GM23338 (cell line): Measurements from ENCODE around the gene ZNF358. TPM values are rescaled to one million over a fixed set of nuclear protein-coding genes. Genes with fewer than 3 reads are reported as not detected.

Experiments used
- ATAC-seq: fragments of 200-7000 bp; cut with Tn5 transposase; 3 replicates; pipeline ENCODE4 v1.9.1; 2020
- DNase-seq: peaks from one replicate; pipeline ENCODE4 v3.0.0-alpha.2; 2015; ENCODE audit warnings: low spot score
- H2AFZ ChIP-seq: fragments of 200-600 bp; sonication (generic); 2 replicates; pipeline ENCODE4 v1.8.0; 2016; ENCODE audit warnings: antibody characterized with exemption, mild to moderate bottlenecking, moderate library complexity
- H3F3A ChIP-seq: fragments of 200-600 bp; sonication (generic); replicated peaks from 2 replicates; pipeline ENCODE4 v1.8.0; 2017; ENCODE audit warnings: antibody characterized with exemption, mixed run types, low read depth
- H3K27ac ChIP-seq: fragments of 200-600 bp; sonication (generic); 2 replicates; pipeline ENCODE4 v1.6.1; 2016; ENCODE audit warnings: low read depth
- H3K27me3 ChIP-seq: fragments of 200-600 bp; sonication (generic); 2 replicates; pipeline ENCODE4 v1.8.0; 2016; ENCODE audit warnings: mild to moderate bottlenecking, mixed run types, moderate library complexity; ENCODE audit not compliant: insufficient read depth
- H3K36me3 ChIP-seq: fragments of 200-600 bp; sonication (generic); 2 replicates; pipeline ENCODE4 v1.8.0; 2016; ENCODE audit warnings: mild to moderate bottlenecking; ENCODE audit not compliant: insufficient read depth
- H3K4me1 ChIP-seq: fragments of 200-600 bp; sonication (generic); 2 replicates; pipeline ENCODE4 v1.8.0; 2016; ENCODE audit warnings: mild to moderate bottlenecking, moderate library complexity; ENCODE audit not compliant: insufficient read depth
- H3K4me2 ChIP-seq: fragments of 200-600 bp; sonication (generic); 2 replicates; pipeline ENCODE4 v1.7.1; 2017; ENCODE audit warnings: mixed run types
- H3K4me3 ChIP-seq: fragments of 200-600 bp; sonication (generic); 2 replicates; pipeline ENCODE4 v1.6.1; 2016; ENCODE audit warnings: mixed run types
- H3K79me2 ChIP-seq: fragments of 200-600 bp; sonication (generic); replicated peaks from 2 replicates; pipeline ENCODE4 v1.8.0; 2017; ENCODE audit warnings: mild to moderate bottlenecking; ENCODE audit not compliant: insufficient read depth
- H3K9me2 ChIP-seq: fragments of 200-600 bp; sonication (generic); 2 replicates; pipeline ENCODE4 v1.8.0; 2017; ENCODE audit not compliant: insufficient read depth
- H4K20me1 ChIP-seq: fragments of 200-600 bp; sonication (generic); replicated peaks from 2 replicates; pipeline ENCODE4 v1.8.0; 2017; ENCODE audit warnings: mild to moderate bottlenecking; ENCODE audit not compliant: insufficient read depth
- H3K27ac Mint-ChIP-seq: 2 replicates; pipeline ENCODE4 v1.8.0; 2020; ENCODE audit warnings: inconsistent platforms, mild to moderate bottlenecking, moderate library complexity, mixed read lengths
- H3K27me3 Mint-ChIP-seq: 3 replicates; pipeline ENCODE4 v1.8.0; 2022; ENCODE audit warnings: low read depth, mild to moderate bottlenecking, moderate library complexity, mixed read lengths, inconsistent platforms; ENCODE audit not compliant: insufficient read depth, poor library complexity
- H3K36me3 Mint-ChIP-seq: 3 replicates; pipeline ENCODE4 v1.8.0; 2021; ENCODE audit warnings: low read depth, mild to moderate bottlenecking, inconsistent platforms, moderate library complexity, mixed read lengths
- H3K4me1 Mint-ChIP-seq: 3 replicates; pipeline ENCODE4 v1.8.0; 2020; ENCODE audit warnings: mild to moderate bottlenecking, inconsistent platforms, mixed read lengths
- H3K4me3 Mint-ChIP-seq: 3 replicates; pipeline ENCODE4 v1.8.0; 2021; ENCODE audit warnings: moderate library complexity, mild to moderate bottlenecking, inconsistent platforms, mixed read lengths
- H3K9me3 Mint-ChIP-seq: 3 replicates; pipeline ENCODE4 v1.8.0; 2020; ENCODE audit warnings: moderate library complexity, mild to moderate bottlenecking, inconsistent platforms, mixed read lengths
- CREB1 ChIP-seq: fragments of 250-450 bp; sonication (Bioruptor Pico); IDR thresholded peaks from 2 replicates; pipeline ENCODE4 v1.5.0; 2020; ENCODE audit warnings: low read depth, mild to moderate bottlenecking, moderate library complexity
- EZH2 ChIP-seq: fragments of 200-600 bp; sonication (generic); IDR thresholded peaks from one replicate; pipeline ENCODE4 v1.8.0; 2017; ENCODE audit warnings: antibody characterized with exemption, mild to moderate bottlenecking, low read depth; ENCODE audit not compliant: unreplicated experiment
- EZH2phosphoT487 ChIP-seq: fragments of 200-600 bp; sonication (generic); IDR thresholded peaks from one replicate; pipeline ENCODE4 v1.8.1; 2018; ENCODE audit warnings: antibody characterized with exemption; ENCODE audit not compliant: unreplicated experiment
- JUNB ChIP-seq: IDR thresholded peaks from one replicate; pipeline ENCODE4 v1.6.1; 2016; ENCODE audit warnings: antibody characterized with exemption; ENCODE audit not compliant: unreplicated experiment
- POLR2AphosphoS5 ChIP-seq: IDR thresholded peaks from 2 replicates; pipeline ENCODE4 v1.6.1; 2016; ENCODE audit warnings: antibody characterized with exemption, low read depth
- STAT1 ChIP-seq: IDR thresholded peaks from one replicate; pipeline ENCODE4 v1.6.1; 2016; ENCODE audit warnings: antibody characterized with exemption; ENCODE audit not compliant: unreplicated experiment
- ZNF114 ChIP-seq: fragments of 250-450 bp; sonication (Bioruptor Pico); IDR thresholded peaks from 2 replicates; pipeline ENCODE4 v1.5.0; 2020; ENCODE audit warnings: mild to moderate bottlenecking, moderate library complexity
- ZNF331 ChIP-seq: fragments of 250-450 bp; sonication (Bioruptor Pico); IDR thresholded peaks from 2 replicates; pipeline ENCODE4 v1.5.0; 2020; ENCODE audit warnings: low read depth, mild to moderate bottlenecking, moderate library complexity
- polyA plus RNA-seq: library from polyadenylated mRNA; unstranded; fragments of >200 nt; fragmentation: Nextera tagmentation; extraction: Ambion mirVana; gene quantifications from 2 replicates; pipeline ENCODE4 v1.2.1, GENCODE V29; 2016
- total RNA-seq: library from RNA; depleted of rRNA; stranded (reverse); fragments of >200 nt; shearing (Covaris generic); gene quantifications from 2 replicates; pipeline ENCODE4 v1.2.3, GENCODE V29; 2014
- TF ChIP-seq, protein P1 (sequence below): IDR thresholded peaks from 2 replicates; pipeline ENCODE4 v1.6.1; 2016; ENCODE audit warnings: antibody characterized with exemption
- TF ChIP-seq, protein P2 (sequence below): IDR thresholded peaks from one replicate; pipeline ENCODE4 v1.6.1; 2018; ENCODE audit warnings: antibody characterized with exemption; ENCODE audit not compliant: unreplicated experiment
- TF ChIP-seq, protein P3 (sequence below): fragments of 250-450 bp; sonication (Bioruptor Pico); IDR thresholded peaks from 2 replicates; pipeline ENCODE4 v1.5.0; 2020; ENCODE audit warnings: mild to moderate bottlenecking, moderate library complexity
- TF ChIP-seq, protein P4 (sequence below), 2 experiments: fragments of 200-600 bp in 1 of 2; sonication (generic) in 1 of 2; conservative IDR thresholded peaks; 2 replicates each; pipeline versions ENCODE4 v1.5.1 to v1.6.1; 2016 to 2017; ENCODE audit warnings: antibody characterized with exemption in 2 of 2, low read depth in 2 of 2, mild to moderate bottlenecking in 2 of 2, moderate library complexity in 1 of 2

ZNF358 gene
- total and polyA plus RNA-seq, 2 experiments from 2014 or later, result 23.8 to 52.9 TPM

DNA sequence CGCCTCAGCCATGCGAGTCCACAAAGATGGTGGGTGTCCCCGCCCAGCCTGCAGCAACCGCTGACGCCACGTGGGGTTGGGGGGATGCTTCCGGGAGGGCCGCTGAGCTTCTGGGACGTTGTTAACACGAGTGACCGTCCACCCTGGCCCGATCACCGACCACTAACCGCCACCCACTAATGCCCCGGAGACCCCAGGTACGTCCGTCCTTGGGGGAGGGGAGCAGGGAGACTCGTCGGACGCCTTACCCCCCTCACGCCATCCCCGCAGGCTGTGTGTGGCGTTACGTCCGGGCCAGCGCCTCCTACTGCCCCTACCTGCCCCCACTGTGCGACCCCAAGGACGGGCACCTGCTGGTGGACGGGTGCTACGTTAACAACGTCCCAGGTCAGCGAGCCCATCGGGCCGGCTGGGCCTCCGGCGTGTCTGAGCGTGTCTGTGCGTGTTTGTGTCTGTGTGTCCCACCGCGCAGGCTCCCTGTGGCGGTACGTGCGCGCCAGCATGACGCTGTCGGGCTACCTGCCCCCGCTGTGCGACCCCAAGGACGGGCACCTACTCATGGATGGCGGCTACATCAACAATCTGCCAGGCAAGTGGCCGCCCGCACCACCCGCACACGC, 40.9 kb downstream of the ZNF358 start:
- H3F3A ChIP-seq, result no peaks in the 10 kb centered on the region
- Mint-ChIP-seq H3K9me3 (no peaks in the 10 kb centered on the region; the same call in 1 of the 3 replicates), H3K4me1 (no peaks in the 10 kb centered on the region; the same call in 2 of the 3 replicates), H3K27me3 (peaks cover 7% of the 10 kb centered on the region), H3K36me3 (peaks cover 40% of the 10 kb centered on the region), H3K27ac (no peak overlapping the region), H3K4me3 (no peak overlapping the region)
- H3K27me3 ChIP-seq, result no peaks in the 10 kb centered on the region
- no peak for ATAC-seq
- H3K4me3 ChIP-seq, result no peak overlapping the region
- H3K36me3 ChIP-seq, result peaks cover 8% of the 10 kb centered on the region; the same call in 1 of the 2 replicates
- H4K20me1 ChIP-seq, result no peaks in the 10 kb centered on the region; the same call in 1 of the 2 replicates
- H3K4me1 ChIP-seq, result no peaks in the 10 kb centered on the region
- TF ChIP-seq CREB1, result no peak
- TF ChIP-seq JUNB, result no peak
- TF ChIP-seq ZNF331 (CRISPR knock-in tag), result no peak
- no peak for TF ChIP-seq EZH2phosphoT487
- TF ChIP-seq, protein P1, sequence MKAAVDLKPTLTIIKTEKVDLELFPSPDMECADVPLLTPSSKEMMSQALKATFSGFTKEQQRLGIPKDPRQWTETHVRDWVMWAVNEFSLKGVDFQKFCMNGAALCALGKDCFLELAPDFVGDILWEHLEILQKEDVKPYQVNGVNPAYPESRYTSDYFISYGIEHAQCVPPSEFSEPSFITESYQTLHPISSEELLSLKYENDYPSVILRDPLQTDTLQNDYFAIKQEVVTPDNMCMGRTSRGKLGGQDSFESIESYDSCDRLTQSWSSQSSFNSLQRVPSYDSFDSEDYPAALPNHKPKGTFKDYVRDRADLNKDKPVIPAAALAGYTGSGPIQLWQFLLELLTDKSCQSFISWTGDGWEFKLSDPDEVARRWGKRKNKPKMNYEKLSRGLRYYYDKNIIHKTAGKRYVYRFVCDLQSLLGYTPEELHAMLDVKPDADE, result no peak
- no peak for TF ChIP-seq POLR2AphosphoS5
- no peak for TF ChIP-seq ZNF114 (CRISPR knock-in tag)
- TF ChIP-seq, protein P2, sequence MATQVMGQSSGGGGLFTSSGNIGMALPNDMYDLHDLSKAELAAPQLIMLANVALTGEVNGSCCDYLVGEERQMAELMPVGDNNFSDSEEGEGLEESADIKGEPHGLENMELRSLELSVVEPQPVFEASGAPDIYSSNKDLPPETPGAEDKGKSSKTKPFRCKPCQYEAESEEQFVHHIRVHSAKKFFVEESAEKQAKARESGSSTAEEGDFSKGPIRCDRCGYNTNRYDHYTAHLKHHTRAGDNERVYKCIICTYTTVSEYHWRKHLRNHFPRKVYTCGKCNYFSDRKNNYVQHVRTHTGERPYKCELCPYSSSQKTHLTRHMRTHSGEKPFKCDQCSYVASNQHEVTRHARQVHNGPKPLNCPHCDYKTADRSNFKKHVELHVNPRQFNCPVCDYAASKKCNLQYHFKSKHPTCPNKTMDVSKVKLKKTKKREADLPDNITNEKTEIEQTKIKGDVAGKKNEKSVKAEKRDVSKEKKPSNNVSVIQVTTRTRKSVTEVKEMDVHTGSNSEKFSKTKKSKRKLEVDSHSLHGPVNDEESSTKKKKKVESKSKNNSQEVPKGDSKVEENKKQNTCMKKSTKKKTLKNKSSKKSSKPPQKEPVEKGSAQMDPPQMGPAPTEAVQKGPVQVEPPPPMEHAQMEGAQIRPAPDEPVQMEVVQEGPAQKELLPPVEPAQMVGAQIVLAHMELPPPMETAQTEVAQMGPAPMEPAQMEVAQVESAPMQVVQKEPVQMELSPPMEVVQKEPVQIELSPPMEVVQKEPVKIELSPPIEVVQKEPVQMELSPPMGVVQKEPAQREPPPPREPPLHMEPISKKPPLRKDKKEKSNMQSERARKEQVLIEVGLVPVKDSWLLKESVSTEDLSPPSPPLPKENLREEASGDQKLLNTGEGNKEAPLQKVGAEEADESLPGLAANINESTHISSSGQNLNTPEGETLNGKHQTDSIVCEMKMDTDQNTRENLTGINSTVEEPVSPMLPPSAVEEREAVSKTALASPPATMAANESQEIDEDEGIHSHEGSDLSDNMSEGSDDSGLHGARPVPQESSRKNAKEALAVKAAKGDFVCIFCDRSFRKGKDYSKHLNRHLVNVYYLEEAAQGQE, result no peak
- TF ChIP-seq EZH2, result no peak
- no peak for TF ChIP-seq STAT1
- TF ChIP-seq, protein P3, sequence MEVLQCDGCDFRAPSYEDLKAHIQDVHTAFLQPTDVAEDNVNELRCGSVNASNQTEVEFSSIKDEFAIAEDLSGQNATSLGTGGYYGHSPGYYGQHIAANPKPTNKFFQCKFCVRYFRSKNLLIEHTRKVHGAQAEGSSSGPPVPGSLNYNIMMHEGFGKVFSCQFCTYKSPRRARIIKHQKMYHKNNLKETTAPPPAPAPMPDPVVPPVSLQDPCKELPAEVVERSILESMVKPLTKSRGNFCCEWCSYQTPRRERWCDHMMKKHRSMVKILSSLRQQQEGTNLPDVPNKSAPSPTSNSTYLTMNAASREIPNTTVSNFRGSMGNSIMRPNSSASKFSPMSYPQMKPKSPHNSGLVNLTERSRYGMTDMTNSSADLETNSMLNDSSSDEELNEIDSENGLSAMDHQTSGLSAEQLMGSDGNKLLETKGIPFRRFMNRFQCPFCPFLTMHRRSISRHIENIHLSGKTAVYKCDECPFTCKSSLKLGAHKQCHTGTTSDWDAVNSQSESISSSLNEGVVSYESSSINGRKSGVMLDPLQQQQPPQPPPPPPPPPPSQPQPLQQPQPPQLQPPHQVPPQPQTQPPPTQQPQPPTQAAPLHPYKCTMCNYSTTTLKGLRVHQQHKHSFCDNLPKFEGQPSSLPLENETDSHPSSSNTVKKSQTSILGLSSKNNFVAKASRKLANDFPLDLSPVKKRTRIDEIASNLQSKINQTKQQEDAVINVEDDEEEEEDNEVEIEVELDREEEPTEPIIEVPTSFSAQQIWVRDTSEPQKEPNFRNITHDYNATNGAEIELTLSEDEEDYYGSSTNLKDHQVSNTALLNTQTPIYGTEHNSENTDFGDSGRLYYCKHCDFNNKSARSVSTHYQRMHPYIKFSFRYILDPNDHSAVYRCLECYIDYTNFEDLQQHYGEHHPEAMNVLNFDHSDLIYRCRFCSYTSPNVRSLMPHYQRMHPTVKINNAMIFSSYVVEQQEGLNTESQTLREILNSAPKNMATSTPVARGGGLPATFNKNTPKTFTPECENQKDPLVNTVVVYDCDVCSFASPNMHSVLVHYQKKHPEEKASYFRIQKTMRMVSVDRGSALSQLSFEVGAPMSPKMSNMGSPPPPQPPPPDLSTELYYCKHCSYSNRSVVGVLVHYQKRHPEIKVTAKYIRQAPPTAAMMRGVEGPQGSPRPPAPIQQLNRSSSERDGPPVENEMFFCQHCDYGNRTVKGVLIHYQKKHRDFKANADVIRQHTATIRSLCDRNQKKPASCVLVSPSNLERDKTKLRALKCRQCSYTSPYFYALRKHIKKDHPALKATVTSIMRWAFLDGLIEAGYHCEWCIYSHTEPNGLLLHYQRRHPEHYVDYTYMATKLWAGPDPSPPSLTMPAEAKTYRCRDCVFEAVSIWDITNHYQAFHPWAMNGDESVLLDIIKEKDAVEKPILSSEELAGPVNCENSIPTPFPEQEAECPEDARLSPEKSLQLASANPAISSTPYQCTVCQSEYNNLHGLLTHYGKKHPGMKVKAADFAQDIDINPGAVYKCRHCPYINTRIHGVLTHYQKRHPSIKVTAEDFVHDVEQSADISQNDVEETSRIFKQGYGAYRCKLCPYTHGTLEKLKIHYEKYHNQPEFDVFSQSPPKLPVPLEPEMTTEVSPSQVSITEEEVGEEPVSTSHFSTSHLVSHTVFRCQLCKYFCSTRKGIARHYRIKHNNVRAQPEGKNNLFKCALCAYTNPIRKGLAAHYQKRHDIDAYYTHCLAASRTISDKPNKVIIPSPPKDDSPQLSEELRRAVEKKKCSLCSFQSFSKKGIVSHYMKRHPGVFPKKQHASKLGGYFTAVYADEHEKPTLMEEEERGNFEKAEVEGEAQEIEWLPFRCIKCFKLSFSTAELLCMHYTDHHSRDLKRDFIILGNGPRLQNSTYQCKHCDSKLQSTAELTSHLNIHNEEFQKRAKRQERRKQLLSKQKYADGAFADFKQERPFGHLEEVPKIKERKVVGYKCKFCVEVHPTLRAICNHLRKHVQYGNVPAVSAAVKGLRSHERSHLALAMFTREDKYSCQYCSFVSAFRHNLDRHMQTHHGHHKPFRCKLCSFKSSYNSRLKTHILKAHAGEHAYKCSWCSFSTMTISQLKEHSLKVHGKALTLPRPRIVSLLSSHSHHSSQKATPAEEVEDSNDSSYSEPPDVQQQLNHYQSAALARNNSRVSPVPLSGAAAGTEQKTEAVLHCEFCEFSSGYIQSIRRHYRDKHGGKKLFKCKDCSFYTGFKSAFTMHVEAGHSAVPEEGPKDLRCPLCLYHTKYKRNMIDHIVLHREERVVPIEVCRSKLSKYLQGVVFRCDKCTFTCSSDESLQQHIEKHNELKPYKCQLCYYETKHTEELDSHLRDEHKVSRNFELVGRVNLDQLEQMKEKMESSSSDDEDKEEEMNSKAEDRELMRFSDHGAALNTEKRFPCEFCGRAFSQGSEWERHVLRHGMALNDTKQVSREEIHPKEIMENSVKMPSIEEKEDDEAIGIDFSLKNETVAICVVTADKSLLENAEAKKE, result no peak
- TF ChIP-seq, protein P4, sequence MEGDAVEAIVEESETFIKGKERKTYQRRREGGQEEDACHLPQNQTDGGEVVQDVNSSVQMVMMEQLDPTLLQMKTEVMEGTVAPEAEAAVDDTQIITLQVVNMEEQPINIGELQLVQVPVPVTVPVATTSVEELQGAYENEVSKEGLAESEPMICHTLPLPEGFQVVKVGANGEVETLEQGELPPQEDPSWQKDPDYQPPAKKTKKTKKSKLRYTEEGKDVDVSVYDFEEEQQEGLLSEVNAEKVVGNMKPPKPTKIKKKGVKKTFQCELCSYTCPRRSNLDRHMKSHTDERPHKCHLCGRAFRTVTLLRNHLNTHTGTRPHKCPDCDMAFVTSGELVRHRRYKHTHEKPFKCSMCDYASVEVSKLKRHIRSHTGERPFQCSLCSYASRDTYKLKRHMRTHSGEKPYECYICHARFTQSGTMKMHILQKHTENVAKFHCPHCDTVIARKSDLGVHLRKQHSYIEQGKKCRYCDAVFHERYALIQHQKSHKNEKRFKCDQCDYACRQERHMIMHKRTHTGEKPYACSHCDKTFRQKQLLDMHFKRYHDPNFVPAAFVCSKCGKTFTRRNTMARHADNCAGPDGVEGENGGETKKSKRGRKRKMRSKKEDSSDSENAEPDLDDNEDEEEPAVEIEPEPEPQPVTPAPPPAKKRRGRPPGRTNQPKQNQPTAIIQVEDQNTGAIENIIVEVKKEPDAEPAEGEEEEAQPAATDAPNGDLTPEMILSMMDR (conservative IDR thresholded peaks at IDR 0.05; ENCODE audit: low read depth in 2 of 2), result no peak
- H3K79me2 ChIP-seq, result no peaks in the 10 kb centered on the region
- H3K9me2 ChIP-seq, result no peaks in the 10 kb centered on the region
- no peak for DNase-seq
- H3K27ac ChIP-seq, result no peak overlapping the region
- H2AFZ ChIP-seq, result no peak overlapping the region
- no peak overlapping the region for H3K4me2 ChIP-seq
